ENCODE results near the gene AGR2.

DNA sequence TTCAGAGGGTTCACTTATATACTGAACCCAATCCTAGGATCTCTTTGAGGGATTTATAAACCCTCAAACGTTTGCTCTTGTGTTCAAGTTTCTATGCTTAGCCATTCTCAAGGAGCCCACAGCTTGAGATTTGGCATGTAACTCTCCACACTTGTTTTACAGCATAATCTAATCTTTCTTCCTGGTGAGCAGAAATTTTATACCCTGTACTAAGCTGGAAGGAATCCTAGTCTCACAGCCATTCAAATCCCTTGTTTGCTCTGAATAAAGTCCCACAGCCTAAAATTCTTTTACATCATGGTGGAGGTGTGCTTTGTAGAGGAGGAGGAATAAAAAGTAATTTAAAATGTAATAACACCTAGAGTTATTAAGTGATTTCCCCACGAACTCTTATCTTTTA, 5.3 kb upstream of the AGR2 start:
- TF ChIP-seq, protein P1, sequence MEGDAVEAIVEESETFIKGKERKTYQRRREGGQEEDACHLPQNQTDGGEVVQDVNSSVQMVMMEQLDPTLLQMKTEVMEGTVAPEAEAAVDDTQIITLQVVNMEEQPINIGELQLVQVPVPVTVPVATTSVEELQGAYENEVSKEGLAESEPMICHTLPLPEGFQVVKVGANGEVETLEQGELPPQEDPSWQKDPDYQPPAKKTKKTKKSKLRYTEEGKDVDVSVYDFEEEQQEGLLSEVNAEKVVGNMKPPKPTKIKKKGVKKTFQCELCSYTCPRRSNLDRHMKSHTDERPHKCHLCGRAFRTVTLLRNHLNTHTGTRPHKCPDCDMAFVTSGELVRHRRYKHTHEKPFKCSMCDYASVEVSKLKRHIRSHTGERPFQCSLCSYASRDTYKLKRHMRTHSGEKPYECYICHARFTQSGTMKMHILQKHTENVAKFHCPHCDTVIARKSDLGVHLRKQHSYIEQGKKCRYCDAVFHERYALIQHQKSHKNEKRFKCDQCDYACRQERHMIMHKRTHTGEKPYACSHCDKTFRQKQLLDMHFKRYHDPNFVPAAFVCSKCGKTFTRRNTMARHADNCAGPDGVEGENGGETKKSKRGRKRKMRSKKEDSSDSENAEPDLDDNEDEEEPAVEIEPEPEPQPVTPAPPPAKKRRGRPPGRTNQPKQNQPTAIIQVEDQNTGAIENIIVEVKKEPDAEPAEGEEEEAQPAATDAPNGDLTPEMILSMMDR (IDR thresholded peaks at IDR 0.05) = no peak
- TF ChIP-seq POLR2A (IDR thresholded peaks at IDR 0.05) = no peak

All from lower leg skin (tissue), 3 donors.